Activated CD4-positive, alpha-beta T cell treated with anti-CD3 and anti-CD28 coated beads, Interleukin-2, Interleukin-6, amounts not matched to agents 100 ng/mL and 50 ng/mL, durations not matched to agents 16 hours and 8 hours (primary cell): ENCODE data around the gene AFF3.

Experiments
- DNase-seq: peaks from one replicate; pipeline ENCODE4 v3.0.0-alpha.2; 2020

AFF3 gene

GRCh38 chr2:99648906-99649789 is 493.2 kb downstream of the AFF3 start:
- DNase-seq, result no peak

DNA sequence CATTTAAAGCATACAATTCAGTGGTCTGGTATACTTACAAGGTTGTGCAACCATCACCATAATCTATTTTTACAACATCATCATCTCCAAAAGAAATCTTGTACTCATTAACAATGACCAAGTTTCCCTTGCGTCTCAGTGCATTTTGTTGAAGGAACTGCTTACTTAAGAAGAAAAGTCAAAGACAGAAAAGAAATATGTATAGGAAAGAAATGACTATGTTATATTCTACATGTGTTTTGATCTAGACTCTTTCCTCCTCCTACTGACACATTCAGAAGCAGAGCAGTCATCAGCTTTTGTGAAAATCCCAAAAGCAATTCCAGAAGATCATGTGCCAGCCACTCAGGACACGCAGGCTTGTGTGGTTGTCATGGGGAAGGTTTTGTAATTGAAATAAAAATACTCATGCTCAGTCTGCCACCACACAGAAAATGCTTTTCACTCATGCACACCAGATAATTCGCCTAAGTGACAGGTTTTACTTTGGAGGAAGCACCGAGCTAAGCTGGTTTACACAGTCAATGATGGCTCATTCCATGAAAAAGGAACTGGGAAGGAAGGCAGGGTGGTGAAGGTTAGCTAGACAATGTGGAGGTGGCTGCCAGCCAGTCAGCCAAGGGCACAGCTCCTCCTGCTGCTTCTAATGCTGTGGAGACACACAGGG is 494.1 kb downstream of the AFF3 start:
- no peak for DNase-seq

DNA sequence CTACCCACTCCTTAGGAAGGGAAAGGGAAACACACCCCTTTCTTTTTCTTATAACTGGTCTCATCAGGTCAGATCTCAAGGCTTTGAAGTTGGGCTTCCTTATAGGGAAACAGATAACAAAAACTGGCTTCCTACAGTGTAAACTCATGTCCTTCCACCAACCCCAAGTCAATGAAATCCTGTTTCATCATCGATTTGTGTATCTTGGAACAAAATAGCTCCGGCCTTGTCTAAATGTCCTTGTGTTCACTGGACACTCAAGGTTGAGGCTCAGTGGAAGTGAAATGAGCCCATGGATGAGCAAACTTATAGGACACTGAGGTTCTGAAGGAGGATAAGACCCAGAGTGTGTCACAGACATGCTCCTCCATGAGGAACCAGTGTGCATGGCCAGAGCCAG is 496.4 kb downstream of the AFF3 start:
- DNase-seq, result no peak

- no peak for DNase-seq
These were observed 498.0 kb downstream of the AFF3 start for GRCh38 chr2:99644419-99644787.

GRCh38 chr2:99643787-99644418 is 498.5 kb downstream of the AFF3 start:
- no peak for DNase-seq

GRCh38 chr2:99641999-99642398 is 500.4 kb downstream of the AFF3 start:
- DNase-seq, result no peak

DNA sequence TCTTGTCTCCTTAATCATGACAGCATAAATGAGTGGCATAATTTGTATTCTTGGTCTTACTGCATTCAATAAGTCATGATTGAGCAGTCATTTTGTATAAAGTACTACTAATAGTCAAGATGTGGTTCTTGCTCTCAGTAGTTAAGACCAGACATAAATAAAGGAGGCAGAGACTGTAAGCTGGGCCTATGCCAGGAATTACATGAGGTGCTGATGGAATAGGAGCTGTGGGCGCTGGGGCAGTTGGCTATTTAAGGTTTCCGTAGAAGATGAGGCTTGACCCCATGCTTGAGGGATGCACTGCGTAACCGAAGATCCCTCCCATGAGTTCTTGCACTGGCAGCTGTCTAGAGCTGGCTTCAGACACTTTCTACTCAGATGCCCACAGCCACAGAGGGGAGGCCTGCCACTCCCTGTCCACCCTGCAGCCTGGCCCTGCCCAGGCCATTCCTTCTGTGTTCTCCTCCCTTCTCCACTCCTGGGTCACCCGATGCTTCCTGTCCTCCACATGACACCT is 501.7 kb downstream of the AFF3 start:
- DNase-seq, result no peak

DNA sequence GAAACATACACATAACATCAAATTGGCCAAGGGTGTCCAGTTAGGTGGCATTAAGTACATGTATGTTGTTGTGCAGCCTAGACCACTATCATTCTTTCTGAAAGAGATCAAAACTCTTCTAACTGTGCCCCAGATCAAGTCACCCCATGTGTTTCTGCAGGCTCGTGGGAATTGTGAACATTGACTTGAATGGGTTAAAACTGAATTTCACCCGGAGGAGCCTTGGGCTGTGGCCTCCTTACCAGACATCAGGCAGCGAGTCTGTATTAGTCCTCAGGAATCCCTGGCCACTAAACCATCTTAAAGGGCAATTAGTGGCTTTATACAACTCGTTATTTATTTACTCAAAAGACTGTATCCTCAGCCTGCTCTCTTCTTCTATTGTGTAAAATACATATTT is 503.6 kb downstream of the AFF3 start:
- DNase-seq, result no peak

- no peak for DNase-seq
These were observed 505.2 kb downstream of the AFF3 start for GRCh38 chr2:99637159-99637697.

DNA sequence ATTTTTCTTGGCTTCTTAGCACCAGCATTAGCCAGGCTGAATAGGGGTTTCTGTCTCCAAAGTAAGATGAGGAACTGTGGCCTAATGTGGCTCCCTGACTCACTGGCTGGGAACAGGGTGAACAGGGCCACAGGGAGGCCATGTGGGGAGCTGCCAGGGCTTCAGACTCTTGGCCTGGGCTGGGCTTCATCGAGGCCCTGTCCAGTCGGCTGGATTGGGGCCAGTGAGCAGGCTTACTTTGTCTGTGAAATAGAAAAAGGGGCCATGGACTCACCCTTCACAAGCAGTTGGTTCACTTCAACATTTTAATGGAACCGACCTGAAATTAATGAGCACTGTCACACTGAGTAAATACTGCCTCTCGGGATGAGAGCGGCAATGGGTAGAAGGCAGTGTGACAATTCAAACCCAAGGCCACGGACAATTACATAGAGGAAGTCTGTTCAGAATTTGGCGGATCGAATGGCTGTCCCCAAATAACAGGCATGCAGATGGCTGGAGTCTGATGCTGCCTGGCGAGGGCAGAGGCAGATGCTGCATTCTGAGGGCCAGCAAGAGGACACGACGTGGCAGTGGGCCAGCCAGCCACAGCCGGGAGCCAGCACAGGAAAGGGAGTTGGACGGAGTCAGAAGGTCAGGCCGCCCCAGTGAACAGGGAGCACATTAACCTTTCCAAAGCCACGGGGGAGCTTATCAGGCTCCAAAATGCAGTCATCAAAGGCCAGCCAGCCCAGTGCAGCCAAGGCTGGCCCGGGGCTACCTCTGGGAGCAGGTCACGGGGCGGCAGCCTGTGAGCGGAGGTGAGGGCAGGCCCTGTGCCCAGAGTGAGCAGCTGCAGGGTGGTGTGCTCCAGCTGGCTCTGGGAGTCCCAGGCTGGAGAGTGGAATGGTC is 506.0 kb downstream of the AFF3 start:
- DNase-seq, result no peak

GRCh38 chr2:99635710-99636109 is 506.7 kb downstream of the AFF3 start:
- DNase-seq, result no peak

DNA sequence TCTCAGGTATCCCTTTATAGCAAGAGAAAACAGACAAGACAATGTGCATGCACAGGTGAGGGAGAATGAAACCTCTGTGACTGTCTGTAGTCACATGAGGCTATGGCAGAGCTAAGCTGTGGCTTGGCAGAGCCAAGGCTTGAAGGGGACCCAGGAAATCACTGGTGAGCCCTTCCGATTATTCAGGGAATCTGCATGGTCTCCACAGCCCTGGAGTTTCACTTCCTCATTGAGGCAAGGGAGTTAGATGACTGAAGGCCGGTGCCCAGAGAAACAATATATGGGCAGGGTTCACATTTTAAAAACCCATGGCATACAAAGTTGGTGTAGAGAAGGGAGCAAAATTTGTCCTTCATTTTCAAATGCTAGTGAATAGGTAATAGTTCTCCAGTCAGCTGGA is 508.2 kb downstream of the AFF3 start:
- DNase-seq, result no peak

- DNase-seq, result no peak
These were observed 510.7 kb downstream of the AFF3 start for GRCh38 chr2:99631700-99632099.

GRCh38 chr2:99629320-99629719 is 513.1 kb downstream of the AFF3 start:
- DNase-seq, result no peak

DNA sequence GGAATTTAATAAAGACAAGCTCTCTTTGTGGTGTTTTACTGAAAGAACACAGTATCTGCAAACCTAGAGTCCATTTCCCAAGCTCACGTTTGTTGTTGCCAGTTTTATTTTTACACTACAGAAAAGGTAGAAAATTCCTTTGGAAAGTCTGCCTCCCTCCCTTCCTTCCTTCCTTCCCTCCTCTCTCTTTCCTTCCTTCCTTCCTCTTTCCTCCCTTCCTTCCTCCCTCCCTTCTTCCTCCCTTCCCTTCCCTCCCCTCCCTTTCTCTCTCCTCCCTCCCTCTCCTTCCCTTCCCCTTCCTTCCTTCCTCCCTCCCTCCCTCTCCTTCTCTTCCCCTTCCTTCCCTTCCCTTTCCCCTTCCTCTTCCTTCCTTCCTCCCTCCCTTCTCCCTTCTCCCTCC is 516.2 kb downstream of the AFF3 start:
- no peak for DNase-seq

DNA sequence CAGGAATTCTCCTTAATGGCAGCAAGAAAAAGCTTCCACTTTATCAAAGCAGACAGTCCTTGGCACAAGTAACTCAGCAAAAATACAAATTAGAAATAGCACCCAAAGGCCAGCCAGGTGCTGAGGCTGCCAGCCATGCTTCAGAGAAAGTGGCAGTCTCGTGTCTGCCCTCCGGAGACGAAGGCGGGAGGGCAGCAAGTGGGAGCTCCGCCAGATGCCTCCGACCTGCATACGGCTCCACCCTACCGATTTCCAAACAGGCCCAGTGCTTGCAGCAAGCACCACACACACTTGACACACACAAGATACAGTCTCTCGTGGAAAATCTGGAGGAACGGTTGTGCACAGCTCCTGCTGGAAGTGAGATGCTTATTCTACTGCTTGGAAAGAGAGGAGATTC is 517.7 kb downstream of the AFF3 start:
- no peak for DNase-seq

GRCh38 chr2:99623613-99624012 is 518.8 kb downstream of the AFF3 start:
- no peak for DNase-seq

- DNase-seq, result no peak
These were observed 519.4 kb downstream of the AFF3 start for GRCh38 chr2:99623035-99623434.

DNA sequence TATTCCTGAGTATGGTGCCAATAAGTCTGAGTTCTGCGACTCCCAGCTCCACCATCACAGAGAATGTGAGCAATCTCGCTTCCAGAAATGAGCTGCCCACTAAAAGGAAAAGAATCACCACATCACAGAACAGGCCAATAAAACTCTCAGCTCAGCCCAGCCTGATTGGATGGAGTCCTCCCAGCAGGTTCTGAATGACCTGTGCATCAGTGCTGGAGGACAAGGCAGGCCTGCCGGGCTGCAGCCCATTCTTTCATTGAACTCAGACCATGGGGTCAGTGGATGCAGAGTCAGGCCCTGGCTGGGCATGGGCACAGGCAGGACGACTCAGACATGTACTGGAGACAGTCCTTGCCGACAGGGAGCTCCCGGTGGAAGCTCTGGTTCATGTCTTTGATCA is 519.9 kb downstream of the AFF3 start:
- DNase-seq, result no peak

- DNase-seq, result no peak
These were observed 520.6 kb downstream of the AFF3 start for GRCh38 chr2:99621774-99622173.

- DNase-seq, result no peak
These were observed 521.3 kb downstream of the AFF3 start for GRCh38 chr2:99621106-99621505.

DNA sequence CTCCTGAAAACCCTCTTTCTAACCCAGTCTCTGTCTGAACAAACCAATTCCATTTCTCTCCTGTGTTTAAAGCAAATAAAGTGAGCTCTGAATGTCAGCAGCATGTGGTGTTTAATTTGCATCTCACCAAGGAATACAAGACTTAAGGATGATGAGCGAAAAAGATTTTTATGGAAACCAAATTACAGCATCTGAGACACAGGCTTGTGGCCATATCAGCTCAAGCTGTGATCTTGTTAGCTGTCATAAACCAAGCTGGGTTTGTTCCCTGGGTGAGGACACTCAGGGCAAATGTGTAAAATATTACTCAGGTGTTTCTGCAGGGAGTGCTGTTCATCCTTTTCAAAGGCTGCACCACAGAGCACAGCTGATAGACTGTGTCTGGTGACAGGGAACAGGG is 523.2 kb downstream of the AFF3 start:
- no peak for DNase-seq
